Endothelial cell of umbilical vein (primary cell): Measurements from ENCODE around the gene LAMTOR4. TPM values are rescaled to one million over a fixed set of nuclear protein-coding genes. Genes with fewer than 3 reads are reported as not detected.

Experiments used
- BruUV-seq: library from RNA; stranded (reverse); fragments of 400-500 nt; replicated peaks from 2 replicates; lab custom pipeline; 2021; lab: Mats Ljungman, UMichigan
- CTCF ChIA-PET: fragments of 300-600, 350-600 bp; sonication (Branson Sonifier 250); formaldehyde crosslinking; loops from one replicate; lab custom pipeline; 2021; ENCODE audit warnings: antibody characterized with exemption, inconsistent platforms; lab: Charles Lee
- POLR2A ChIA-PET: fragments of 300-600, 350-600 bp; sonication (Branson Sonifier 250); formaldehyde crosslinking; loops from one replicate; lab custom pipeline; 2021; ENCODE audit warnings: antibody characterized with exemption, inconsistent platforms; lab: Charles Lee
- DNase-seq: peaks from one replicate; pipeline ENCODE4 v3.0.0-alpha.2; 2011; ENCODE audit warnings: low read depth, low spot score
- FAIRE-seq: peaks from 2 replicates; lab custom pipeline; 2011; peaks lifted over from hg19 to GRCh38; lab: Jason Lieb, UNC
- H2AFZ ChIP-seq: 2 replicates; pipeline ENCODE4 v1.6.0; 2012; ENCODE audit warnings: low read depth, low read length, control low read depth, inconsistent platforms
- H3K27ac ChIP-seq: 2 replicates; pipeline ENCODE4 v1.5.1; 2011; ENCODE audit warnings: low read depth, mild to moderate bottlenecking, control low read depth, low read length, moderate library complexity; ENCODE audit not compliant: insufficient read depth
- H3K27me3 ChIP-seq, 2 experiments: 2 replicates each; pipeline versions ENCODE4 v1.6.0 to v1.6.1; 2011; ENCODE audit warnings: low read length in 2 of 2, mixed read lengths in 1 of 2; ENCODE audit not compliant: control insufficient read depth in 2 of 2, insufficient read depth in 2 of 2
- H3K36me3 ChIP-seq, 2 experiments: 2 replicates in 1 of 2; 3 replicates in 1 of 2; pipeline ENCODE4 v1.5.1; 2011; ENCODE audit warnings: low read length in 2 of 2, mild to moderate bottlenecking in 1 of 2, moderate library complexity in 1 of 2; ENCODE audit not compliant: control insufficient read depth in 2 of 2, insufficient read depth in 2 of 2; ENCODE audit errors: extremely low read depth in 1 of 2
- H3K4me1 ChIP-seq: 3 replicates; pipeline ENCODE4 v1.5.1; 2011; ENCODE audit warnings: mild to moderate bottlenecking, low read length; ENCODE audit not compliant: control insufficient read depth, insufficient read depth; ENCODE audit errors: extremely low read depth
- H3K4me2 ChIP-seq: 2 replicates; pipeline ENCODE4 v1.6.1; 2011; ENCODE audit warnings: low read length, control low read depth, mixed read lengths; ENCODE audit not compliant: insufficient read depth
- H3K4me3 ChIP-seq, 3 experiments: fragments of 200-600 bp in 1 of 3; sonication (generic), shearing (Covaris generic) in 1 of 3; replicated peaks in 1 of 3; 2 replicates each; pipeline ENCODE4 v1.5.1; 2011 to 2016; ENCODE audit warnings: control low read depth in 3 of 3, low read length in 3 of 3, mild to moderate bottlenecking in 2 of 3, inconsistent platforms in 1 of 3, low read depth in 1 of 3, moderate library complexity in 1 of 3; ENCODE audit not compliant: insufficient read depth in 1 of 3
- H3K79me2 ChIP-seq: 2 replicates; pipeline ENCODE4 v1.6.0; 2012; ENCODE audit warnings: low read length, inconsistent platforms; ENCODE audit not compliant: control insufficient read depth, insufficient read depth
- H3K9ac ChIP-seq: replicated peaks from 2 replicates; pipeline ENCODE3; 2011; ENCODE audit warnings: low read length, control low read depth; ENCODE audit not compliant: insufficient read depth; ENCODE audit errors: extremely low read depth
- H3K9me1 ChIP-seq: replicated peaks from 3 replicates; pipeline ENCODE4 v1.6.0; 2011; ENCODE audit warnings: mild to moderate bottlenecking, low read length; ENCODE audit not compliant: control insufficient read depth, insufficient read depth; ENCODE audit errors: extremely low read depth
- H3K9me3 ChIP-seq: replicated peaks from 2 replicates; pipeline ENCODE4 v1.5.1; 2012; ENCODE audit warnings: low read length, inconsistent platforms; ENCODE audit not compliant: control insufficient read depth, insufficient read depth
- H4K20me1 ChIP-seq: replicated peaks from 2 replicates; pipeline ENCODE3; 2011; ENCODE audit warnings: mild to moderate bottlenecking, low read length; ENCODE audit not compliant: control insufficient read depth, insufficient read depth; ENCODE audit errors: extremely low read depth
- EZH2 ChIP-seq: IDR thresholded peaks from 2 replicates; pipeline ENCODE4 v1.6.1; 2012; ENCODE audit warnings: borderline replicate concordance, low read depth, mild to moderate bottlenecking, moderate library complexity, low read length, inconsistent platforms; ENCODE audit not compliant: severe bottlenecking
- FOS ChIP-seq: IDR thresholded peaks from 2 replicates; pipeline ENCODE4 v1.6.1; 2011; ENCODE audit warnings: mild to moderate bottlenecking, low read length, moderate library complexity, borderline replicate concordance; ENCODE audit not compliant: insufficient read depth
- GATA2 ChIP-seq: IDR thresholded peaks from 2 replicates; pipeline ENCODE4 v1.7.0; 2011; ENCODE audit warnings: low read depth, mild to moderate bottlenecking, moderate library complexity, mixed read lengths, low read length; ENCODE audit not compliant: insufficient read length, insufficient read depth
- JUN ChIP-seq: IDR thresholded peaks from 2 replicates; pipeline ENCODE4 v1.6.1; 2011; ENCODE audit warnings: borderline replicate concordance, low read depth; ENCODE audit not compliant: insufficient read length, insufficient read depth
- MYC ChIP-seq: IDR thresholded peaks from one replicate; pipeline ENCODE4 v1.6.1; 2011; ENCODE audit warnings: mild to moderate bottlenecking, low read depth, low read length
- POLR2A ChIP-seq: IDR thresholded peaks from 2 replicates; pipeline ENCODE4 v1.6.1; 2012; ENCODE audit warnings: low read depth, mild to moderate bottlenecking, control low read depth, low read length
- POLR2AphosphoS5 ChIP-seq: IDR thresholded peaks from 2 replicates; pipeline ENCODE4 v1.6.1; 2012; ENCODE audit warnings: low read depth, mild to moderate bottlenecking, control low read depth, low read length, moderate library complexity; ENCODE audit not compliant: insufficient read depth
- dilution Hi-C: fragments of 300-500 bp; cut with MboI; formaldehyde crosslinking; loops from one replicate; pipeline ENCODE4 v1.15.0; 2019; ENCODE audit warnings: low sequenced_read_pairs; ENCODE audit not compliant: extremely low pct_ligation_motif_present
- intact Hi-C: fragments of 100-400 bp; cut with micrococcal nuclease; formaldehyde crosslinking; loops from one replicate; pipeline ENCODE4 v1.10.0; 2022
- polyA plus RNA-seq, 4 experiments: library from polyadenylated mRNA; depleted of rRNA in 3 of 4; stranded (reverse) in 3 of 4; unstranded in 1 of 4; fragments of >200 nt; gene quantifications; 2 replicates each; pipeline versions ENCODE4 v1.2.1 to v1.2.3, GENCODE V29; 2011 to 2012; ENCODE audit warnings: missing spikeins in 1 of 4
- total RNA-seq: library from RNA; stranded (reverse); gene quantifications from 2 replicates; pipeline ENCODE4 v1.2.3, GENCODE V29; 2021
- TF ChIP-seq, protein P1 (sequence below): IDR thresholded peaks from 2 replicates; pipeline ENCODE4 v1.6.1; 2011; ENCODE audit not compliant: insufficient read depth, insufficient read length
- TF ChIP-seq, protein P2 (sequence below), 2 donors: IDR thresholded peaks; 1 replicate in 1 of 2; 2 replicates in 1 of 2; pipeline ENCODE4 v1.5.1; 2011; ENCODE audit warnings: low read length in 2 of 2, mild to moderate bottlenecking in 2 of 2, moderate library complexity in 2 of 2, control low read depth in 1 of 2, inconsistent platforms in 1 of 2, low read depth in 1 of 2; ENCODE audit not compliant: insufficient read depth in 1 of 2; ENCODE audit errors: extremely low read depth in 1 of 2

Gene LAMTOR4
- total and polyA plus RNA-seq, 2 donors (not counting 3 experiments of a cell fraction or from before 2014, with no cell fraction given) = 139 to 520 TPM

DNA sequence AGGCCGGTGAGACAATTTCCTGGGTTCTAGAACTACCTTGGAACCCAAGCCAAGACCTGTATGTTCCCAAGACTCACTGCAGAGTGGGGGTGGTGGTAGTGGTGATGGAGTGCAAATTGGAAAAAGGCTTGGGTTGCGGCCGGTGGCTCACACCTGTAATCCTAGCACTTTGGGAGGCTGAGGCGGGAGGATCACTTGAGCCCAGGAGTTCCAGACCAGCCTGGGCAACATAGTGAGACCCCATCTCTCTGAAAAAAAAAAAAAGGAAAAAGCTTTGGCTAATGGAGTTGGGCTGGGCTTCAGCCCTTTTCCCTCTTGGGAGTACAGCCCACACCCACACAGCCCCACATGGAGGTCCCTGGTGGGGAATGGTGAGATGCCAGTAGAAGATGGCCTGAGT is 43.2 kb upstream of the LAMTOR4 start:
- peaks cover 6% of the 10 kb centered on the region for H3K79me2 ChIP-seq
- no peak overlapping the region for H3K9ac ChIP-seq
- peaks cover 7% of the 10 kb centered on the region for H3K4me1 ChIP-seq
- no peaks in the 10 kb centered on the region for H4K20me1 ChIP-seq
- BruUV-seq = no TSS peak
- peaks cover 9 to 36% of the 10 kb centered on the region in 2 experiments for H3K36me3 ChIP-seq
- H3K27me3 ChIP-seq = no peaks in the 10 kb centered on the region
- TF ChIP-seq POLR2A (no peak), MYC (no peak), GATA2 (no peak), JUN (no peak), FOS (no peak), POLR2AphosphoS5 (no peak), EZH2 (no peak)
- TF ChIP-seq, protein P1, sequence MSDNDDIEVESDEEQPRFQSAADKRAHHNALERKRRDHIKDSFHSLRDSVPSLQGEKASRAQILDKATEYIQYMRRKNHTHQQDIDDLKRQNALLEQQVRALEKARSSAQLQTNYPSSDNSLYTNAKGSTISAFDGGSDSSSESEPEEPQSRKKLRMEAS = no peak
- TF ChIP-seq, protein P2, sequence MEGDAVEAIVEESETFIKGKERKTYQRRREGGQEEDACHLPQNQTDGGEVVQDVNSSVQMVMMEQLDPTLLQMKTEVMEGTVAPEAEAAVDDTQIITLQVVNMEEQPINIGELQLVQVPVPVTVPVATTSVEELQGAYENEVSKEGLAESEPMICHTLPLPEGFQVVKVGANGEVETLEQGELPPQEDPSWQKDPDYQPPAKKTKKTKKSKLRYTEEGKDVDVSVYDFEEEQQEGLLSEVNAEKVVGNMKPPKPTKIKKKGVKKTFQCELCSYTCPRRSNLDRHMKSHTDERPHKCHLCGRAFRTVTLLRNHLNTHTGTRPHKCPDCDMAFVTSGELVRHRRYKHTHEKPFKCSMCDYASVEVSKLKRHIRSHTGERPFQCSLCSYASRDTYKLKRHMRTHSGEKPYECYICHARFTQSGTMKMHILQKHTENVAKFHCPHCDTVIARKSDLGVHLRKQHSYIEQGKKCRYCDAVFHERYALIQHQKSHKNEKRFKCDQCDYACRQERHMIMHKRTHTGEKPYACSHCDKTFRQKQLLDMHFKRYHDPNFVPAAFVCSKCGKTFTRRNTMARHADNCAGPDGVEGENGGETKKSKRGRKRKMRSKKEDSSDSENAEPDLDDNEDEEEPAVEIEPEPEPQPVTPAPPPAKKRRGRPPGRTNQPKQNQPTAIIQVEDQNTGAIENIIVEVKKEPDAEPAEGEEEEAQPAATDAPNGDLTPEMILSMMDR (IDR thresholded peaks at IDR 0.05; ENCODE audit: extremely low read depth in 1 of 2, insufficient read depth in 1 of 2, low read depth in 1 of 2, low read length in 2 of 2) = no peak
- H3K4me3 ChIP-seq = no peak overlapping the region
- H3K27ac ChIP-seq = no peak overlapping the region
- FAIRE-seq (no peak), DNase-seq (no peak)
- intact Hi-C loops (loop anchor here (10.0 kb wide), 1 partner anchor 1019 kb away; the partner anchor contains the start of gene SERPINE1), dilution Hi-C loops (no loop called here)
- no peaks in the 10 kb centered on the region for H3K9me1 ChIP-seq
- H3K9me3 ChIP-seq = no peaks in the 10 kb centered on the region
- CTCF ChIA-PET = no interaction called here
- POLR2A ChIA-PET = no interaction called here
- H3K4me2 ChIP-seq = no peak overlapping the region
- H2AFZ ChIP-seq = no peak overlapping the region
